ENCODE measurements around the gene RARRES1.

DNA sequence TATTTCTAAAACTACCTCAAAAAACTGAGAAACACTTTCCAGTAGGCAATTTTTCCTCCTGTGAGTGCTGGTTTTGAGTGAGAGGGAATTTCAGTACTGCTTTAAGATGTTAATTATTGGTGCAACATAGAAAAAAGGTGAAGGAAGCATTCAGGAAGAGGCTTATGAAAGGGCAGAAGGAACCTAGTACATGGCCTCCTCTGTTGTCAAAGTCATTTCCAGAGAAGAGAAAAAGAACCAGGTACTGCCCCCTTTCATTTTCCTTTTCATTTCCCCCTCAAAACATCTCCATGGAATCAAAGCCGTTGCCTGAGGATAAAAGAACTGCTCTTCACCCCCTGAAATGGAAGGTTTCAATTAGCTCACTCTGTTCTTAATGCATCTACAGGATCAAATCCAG is 19.8 kb downstream of the RARRES1 start:
- TF ChIP-seq, protein P1, sequence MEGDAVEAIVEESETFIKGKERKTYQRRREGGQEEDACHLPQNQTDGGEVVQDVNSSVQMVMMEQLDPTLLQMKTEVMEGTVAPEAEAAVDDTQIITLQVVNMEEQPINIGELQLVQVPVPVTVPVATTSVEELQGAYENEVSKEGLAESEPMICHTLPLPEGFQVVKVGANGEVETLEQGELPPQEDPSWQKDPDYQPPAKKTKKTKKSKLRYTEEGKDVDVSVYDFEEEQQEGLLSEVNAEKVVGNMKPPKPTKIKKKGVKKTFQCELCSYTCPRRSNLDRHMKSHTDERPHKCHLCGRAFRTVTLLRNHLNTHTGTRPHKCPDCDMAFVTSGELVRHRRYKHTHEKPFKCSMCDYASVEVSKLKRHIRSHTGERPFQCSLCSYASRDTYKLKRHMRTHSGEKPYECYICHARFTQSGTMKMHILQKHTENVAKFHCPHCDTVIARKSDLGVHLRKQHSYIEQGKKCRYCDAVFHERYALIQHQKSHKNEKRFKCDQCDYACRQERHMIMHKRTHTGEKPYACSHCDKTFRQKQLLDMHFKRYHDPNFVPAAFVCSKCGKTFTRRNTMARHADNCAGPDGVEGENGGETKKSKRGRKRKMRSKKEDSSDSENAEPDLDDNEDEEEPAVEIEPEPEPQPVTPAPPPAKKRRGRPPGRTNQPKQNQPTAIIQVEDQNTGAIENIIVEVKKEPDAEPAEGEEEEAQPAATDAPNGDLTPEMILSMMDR (conservative IDR thresholded peaks at IDR 0.05; ENCODE audit: low read depth, low read length) = no peak
- TF ChIP-seq EZH2 (IDR thresholded peaks at IDR 0.05; ENCODE audit: low read length, unreplicated experiment) = no peak

All from PC-3 (cell line).